ENCODE data around the gene SLC26A2. TPM values are rescaled to one million over a fixed set of nuclear protein-coding genes. Genes with fewer than 3 reads are reported as not detected.

The SLC26A2 gene
- total RNA-seq, result 2.9 TPM
- long read RNA-seq, result 0 reads

DNA sequence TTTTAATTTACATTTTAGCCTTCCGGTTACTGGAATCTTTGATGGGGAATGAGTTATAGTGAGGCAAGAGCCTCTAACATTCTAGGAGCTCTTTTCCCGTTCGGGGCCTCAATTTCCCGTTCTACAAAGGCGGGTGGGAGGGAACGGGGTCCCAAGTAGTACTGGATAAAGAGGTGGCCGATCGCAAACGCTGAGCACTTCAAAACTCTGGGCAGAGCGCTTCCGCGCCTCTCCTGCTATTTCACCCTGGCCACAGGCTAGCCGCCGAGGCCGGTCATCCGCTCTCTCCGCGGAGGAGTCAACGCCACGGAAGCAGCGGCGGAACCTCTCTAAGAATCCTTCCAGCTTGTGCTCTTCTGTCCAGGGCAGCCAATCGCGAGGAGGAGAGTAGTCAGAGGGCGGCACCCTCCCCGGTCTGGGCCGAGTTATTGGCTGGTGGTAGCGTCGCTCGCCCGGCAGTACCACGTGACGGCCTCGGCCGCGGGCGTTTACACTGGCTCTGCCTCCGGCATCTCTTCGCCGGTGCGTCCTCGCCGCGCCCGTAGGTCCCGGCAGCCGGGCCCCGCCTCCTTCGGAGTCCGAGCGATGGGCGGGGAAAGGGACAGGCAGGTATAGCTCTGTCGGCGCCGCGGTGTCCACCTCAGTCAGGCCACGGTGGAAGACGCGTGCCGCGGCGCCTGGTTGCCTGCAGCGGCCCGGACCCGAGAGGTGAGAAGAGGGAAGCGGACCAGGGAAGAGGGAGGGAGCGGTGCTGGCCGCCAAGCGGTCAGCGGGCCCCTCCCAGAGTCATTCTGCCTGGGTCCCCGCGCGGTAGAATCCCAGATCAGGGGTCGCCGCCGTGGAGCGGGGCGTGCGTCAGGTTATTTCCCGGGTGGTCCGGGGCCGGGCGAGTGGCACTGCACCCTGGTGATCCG is at the start of gene SLC26A2:
TSS of gene SLC26A2 (plus strand) at position 487 of the 914 bp plus-strand sequence. CDS start 16,895 bp downstream, outside the sequence.
- intact Hi-C loops (cut with DNase I), result no loop called here
- DNase-seq (peak; percentile 98), ATAC-seq (ENCODE audit: poor library complexity) (peak; percentile 99)

- ATAC-seq (ENCODE audit: poor library complexity) (no peak), DNase-seq (no peak)
- intact Hi-C loops (cut with DNase I), result no loop called here
Observed at GRCh38 chr5:149911031-149911430, 49.5 kb upstream of the SLC26A2 start.

DNA sequence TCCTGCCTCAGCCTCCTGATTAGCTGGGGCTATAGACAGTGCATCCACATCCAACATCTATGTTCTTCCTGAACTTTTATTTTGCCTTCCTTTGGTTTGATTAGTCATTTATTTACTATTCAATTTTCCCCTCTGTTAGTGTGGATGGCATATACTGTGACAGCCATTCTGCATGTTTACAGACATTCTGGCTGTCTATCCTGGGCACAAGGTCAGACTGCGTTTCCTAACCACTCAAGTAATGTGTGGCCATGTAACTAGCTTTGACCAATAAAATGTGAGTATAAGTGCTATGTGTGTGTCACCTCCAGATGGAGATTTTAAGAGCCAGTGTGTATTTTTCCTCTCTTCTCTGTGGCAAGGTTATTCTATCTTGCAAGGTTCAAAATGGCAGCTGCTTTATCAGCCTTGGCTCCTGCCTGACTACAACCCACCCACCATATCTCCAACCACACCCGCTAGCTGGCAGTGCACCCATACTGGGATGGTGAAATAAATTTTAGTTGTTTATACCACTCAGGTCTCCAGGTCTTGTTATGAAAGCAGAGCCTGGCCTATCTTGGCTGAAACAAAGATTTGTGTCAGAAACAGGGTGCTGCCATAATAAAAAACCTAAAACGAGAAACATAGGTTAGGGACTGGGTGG is 48.2 kb upstream of the SLC26A2 start:
- DNase-seq, result no peak
- intact Hi-C loops (cut with DNase I), result no loop called here
- no peak for ATAC-seq (ENCODE audit: poor library complexity)

DNA sequence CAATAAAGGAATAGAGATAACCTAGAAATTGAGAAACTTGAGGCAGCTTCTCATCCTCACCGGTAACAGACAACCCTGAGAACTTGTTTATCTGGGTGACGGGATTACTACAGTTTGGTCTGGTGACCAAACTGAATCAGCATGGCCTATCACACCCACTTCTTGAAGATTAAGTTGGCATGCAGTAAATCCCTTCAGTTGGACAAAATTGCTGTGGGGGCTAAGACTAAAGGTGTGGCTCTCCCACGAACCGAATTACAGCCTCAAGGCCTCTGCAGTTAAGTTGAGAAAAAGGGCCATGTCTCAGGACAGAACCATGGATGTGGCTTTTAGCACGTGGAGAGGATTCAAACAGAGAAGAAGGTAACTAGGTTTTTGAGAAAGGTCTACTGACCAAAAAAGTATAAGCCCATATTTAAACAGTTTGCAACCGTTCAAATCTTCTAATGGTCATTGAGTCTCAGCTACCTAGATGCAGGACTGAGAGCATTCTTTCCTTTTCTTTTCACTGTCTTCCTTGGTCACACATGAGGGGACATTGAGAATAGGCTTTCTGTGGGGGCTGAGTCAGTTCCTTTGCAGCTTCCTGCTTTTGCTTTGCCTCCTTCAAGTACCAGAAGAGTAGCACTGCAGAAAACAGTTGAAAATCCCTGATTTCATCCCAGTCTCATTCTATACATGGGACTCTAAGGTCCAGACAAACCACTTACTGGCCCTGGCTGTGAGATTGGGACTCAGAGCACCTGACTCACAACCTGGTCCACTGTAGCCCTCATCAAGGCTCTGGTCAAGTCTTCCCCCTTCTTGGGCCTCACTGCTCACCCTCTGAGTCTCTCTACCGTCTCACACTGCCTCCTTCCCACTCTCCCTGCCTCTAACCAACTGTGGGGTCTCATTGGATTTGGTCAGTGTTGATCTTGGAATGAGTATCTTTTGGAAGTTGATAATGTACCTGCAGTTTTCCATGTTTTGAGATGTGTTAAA is 46.8 kb upstream of the SLC26A2 start:
- ATAC-seq (ENCODE audit: poor library complexity) (no peak), DNase-seq (no peak)
- intact Hi-C loops (cut with DNase I), result no loop called here

DNA sequence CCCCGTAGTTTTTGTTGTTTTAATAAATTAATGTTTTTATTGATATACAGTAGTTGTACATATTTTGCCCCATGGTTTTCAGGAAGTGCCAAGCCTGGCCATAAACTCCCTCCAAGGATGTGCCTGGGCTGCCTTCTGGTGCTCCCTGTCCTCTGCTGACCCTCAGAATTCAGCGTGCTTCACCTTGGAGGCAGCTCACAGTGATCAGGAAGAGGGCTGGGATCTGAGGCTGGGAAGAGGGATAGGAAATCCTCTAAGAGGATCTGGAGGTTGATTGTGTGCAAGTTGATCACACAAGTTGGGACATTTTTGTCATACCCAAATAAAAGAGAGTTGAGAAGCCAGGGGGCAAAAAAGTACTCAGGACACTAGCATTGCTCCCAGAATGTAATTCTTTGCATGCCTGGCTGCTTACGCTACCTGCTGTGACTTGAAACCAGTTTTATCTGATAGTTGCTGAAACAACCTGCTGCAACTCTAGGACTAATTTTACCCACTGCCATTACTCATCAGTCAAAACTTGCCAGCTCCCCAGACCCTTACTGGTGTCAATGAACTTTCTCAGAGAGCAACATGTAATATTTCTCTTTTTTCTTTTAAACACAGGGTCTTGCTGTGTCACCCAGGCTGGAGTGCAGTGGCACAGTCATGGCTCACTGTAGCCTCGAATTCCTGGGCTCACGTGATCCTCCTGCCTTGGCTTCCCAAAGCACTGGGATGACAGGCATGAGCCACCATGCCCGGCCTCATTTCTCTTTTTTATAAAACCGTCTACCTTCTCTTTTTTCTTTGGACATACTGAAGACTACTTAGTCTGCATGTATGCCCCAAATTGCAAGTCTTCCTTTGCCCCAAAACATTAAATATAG is 44.9 kb upstream of the SLC26A2 start:
- DNase-seq (no peak), ATAC-seq (ENCODE audit: poor library complexity) (no peak)
- intact Hi-C loops (cut with DNase I), result no loop called here

DNA sequence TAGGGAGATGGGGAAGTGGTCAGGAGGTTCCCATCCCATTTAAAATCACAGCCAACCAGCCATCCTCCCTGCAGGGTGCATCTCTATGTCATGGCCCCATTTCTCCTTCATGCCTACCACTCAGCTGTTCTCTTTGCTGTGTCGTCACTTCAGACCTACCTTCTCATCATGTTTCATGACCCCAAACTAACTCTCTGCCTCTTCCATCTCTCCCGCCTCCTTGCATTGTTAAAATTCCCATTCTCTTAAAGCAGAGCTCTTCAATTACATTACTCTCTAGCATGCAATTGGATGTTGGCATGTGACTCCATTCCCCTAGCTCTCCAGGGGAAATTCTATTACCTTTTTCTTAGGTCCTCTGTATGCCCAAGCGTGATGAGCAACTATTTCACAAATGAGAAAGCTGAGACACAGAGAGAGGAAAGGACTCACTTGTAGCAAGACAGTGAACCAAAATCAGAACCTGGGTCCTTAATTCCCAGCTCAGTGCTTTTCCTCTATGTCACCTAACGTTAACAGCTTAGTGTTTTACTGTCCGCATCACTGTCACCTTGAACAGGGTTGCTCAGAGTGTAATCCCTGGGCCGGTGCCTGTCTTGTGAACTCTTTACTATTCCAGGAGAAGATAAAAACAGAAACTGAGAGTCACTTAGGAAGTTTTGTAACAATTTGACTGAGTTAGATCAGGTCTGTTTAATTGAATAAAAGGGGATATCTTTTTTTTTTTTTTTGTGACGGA is 44.1 kb upstream of the SLC26A2 start:
- DNase-seq (no peak), ATAC-seq (ENCODE audit: poor library complexity) (no peak)
- intact Hi-C loops (cut with DNase I), result no loop called here

DNA sequence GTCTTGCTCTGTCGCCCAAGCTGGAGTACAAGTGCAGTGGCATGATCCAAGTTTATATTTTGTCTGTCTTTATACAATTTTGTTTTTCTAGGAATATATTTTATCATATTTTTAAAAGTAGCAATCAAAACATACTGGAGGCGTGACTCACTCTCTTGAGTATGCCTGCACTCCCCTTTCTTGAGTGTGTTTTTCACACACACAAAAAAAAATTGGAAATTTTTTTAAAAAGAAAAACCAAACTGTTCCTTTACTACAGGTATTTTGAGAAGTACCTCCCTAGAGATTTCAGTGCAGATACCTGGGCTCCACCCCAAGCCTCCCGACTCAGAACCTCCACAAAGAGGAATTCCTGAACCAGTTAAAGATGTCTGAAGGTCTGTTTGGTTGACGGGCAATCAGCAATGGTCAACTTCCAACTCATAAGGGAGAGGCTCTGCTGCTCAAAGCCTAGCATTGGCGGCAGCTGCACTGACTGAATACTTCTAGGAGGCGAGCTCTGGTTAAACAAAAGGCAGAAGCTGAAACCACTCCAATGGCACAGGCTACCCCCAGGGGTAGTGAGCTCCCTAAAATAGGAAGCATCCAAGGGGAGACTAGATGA is 43.4 kb upstream of the SLC26A2 start:
- ATAC-seq (ENCODE audit: poor library complexity) (no peak), DNase-seq (no peak)
- intact Hi-C loops (cut with DNase I), result no loop called here

- intact Hi-C loops (cut with DNase I), result no loop called here
- DNase-seq (no peak), ATAC-seq (ENCODE audit: poor library complexity) (no peak)
Observed at GRCh38 chr5:149921597-149921996, 39.0 kb upstream of the SLC26A2 start.

DNA sequence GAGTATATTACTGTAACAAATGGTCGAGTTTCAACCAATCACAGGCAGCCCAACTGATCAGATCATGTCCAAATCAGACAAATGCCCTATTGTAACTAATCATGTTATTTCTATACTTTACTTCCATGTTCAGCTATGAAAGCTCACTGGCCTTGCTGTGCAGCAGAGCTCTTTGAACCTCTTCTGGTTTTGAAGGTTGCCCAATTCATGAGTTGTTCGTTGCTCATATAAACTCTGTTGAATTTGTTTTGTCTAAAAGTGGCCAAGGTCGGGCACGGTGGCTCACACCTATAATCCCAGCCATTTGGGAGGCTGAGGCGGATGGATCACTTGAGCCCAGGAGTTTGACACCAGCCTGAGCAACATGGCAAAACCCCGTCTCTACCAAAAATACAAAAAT is 37.6 kb upstream of the SLC26A2 start:
- no peak for ATAC-seq (ENCODE audit: poor library complexity)
- intact Hi-C loops (cut with DNase I), result no loop called here
- no peak for DNase-seq

GRCh38 chr5:149924486-149924885 is 36.1 kb upstream of the SLC26A2 start:
- DNase-seq (no peak), ATAC-seq (ENCODE audit: poor library complexity) (no peak)
- intact Hi-C loops (cut with DNase I), result no loop called here

DNA sequence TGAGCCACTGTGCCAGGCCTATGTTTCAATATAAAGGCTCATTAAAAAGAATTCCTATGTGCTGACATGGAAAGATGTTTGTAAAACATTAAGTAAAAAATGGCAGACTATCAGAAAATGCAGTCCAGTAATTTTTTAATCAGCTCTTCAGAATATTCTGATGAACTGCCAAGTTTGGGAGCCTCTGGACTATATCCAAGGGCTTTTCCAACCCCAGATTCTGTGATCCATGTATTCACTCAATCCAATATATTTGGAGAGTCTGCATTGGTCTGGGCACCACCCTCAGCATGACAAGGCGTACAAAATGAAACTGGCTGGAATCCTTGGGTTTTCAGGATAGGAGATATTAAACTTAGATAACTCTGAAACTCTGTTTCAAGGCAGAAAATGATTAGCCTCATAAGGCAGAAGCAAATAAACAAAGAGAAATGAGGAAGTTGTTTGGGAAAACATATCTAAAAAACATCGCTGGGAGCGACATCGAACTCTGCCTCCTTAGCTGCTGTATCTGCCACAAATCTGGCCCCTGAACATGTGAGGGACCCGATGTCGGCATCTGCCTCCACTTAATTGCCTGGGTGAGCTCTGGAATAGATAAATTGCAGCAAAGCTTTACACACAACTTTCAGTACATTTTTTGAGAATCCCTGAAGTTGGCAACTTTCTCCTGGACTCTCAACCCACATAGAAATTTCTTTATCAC is 30.4 kb upstream of the SLC26A2 start:
- DNase-seq (no peak), ATAC-seq (ENCODE audit: poor library complexity) (no peak)
- intact Hi-C loops (cut with DNase I), result no loop called here

DNA sequence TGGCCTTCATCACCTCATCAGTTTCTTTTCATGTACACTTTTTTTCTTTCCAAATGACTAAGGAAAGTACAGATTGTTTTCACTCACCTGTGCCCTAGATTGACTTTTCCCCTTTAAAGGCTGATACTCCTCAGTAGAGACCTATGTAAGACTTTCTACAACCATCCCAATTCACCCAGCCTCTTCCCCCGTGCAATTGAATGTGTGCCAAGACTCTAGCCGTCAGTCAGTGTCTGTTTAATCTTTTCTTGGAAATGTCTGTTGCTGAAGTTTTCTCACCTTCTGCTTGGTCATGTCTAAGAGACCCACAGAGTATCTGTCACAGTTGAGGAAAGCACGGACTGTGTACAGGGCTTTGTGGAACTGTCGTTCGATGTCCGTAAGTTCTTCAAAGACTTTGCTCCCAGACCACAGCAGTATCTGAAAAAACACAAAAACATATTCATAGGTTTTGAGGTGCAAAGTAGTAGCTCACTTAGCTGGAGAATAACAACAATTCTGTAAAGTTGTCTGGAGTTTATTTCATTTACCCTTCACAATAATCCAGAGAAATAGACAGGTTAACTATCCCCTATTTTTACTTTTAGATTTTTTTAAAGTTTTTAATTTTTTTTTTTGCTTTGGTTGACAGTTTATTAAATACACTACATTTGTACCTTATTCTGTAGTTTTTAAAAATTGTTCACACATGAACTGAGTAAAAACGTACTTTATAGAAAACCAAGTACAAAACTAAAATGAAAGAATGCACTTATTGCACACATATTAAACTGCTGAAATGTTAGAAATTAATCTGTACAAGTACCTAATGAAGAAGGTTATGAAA is 29.6 kb upstream of the SLC26A2 start:
- intact Hi-C loops (cut with DNase I), result no loop called here
- ATAC-seq (ENCODE audit: poor library complexity), result no peak

DNA sequence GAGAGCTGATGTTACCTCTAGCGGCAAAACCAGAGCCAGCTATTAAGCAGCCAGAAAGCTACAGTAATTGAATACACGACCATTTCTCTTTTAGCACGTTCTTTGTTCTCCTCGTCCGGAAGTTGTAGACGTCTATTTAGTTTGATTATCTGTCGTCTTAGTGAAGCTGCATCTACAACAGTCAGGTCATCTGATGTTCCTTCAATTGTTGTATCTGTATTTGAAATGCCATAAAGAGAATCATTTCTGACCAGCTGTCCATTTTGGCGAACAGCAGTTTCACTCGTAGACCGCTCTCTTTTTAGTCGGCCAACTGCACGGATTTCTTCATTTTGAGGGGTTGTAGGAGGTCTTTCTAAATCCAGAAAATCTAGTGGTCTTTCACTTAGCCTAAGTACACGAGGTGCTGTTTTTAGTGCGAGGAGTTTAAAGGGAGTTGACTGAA is 28.5 kb upstream of the SLC26A2 start:
- ATAC-seq (ENCODE audit: poor library complexity) (no peak), DNase-seq (no peak)
- intact Hi-C loops (cut with DNase I), result no loop called here

More for the DNA sequence above, 29.6 kb upstream of the SLC26A2 start:
- DNase-seq, result no peak

- no peak for DNase-seq
Observed at GRCh38 chr5:149932445-149933350, 27.9 kb upstream of the SLC26A2 start.

More at GRCh38 chr5:149932445-149933350, 27.9 kb upstream of the SLC26A2 start:
- intact Hi-C loops (cut with DNase I), result no loop called here
- peak; percentile 48 for ATAC-seq (ENCODE audit: poor library complexity)
